T47D (cell line): ENCODE measurements around the gene ADAMTS10.

Experiments used
- DNase-seq, 2 experiments: peaks; one replicate each; pipeline versions ENCODE4 v3.0.0 to v3.0.0-alpha.2; 2011 to 2012; ENCODE audit warnings: low read depth in 1 of 2, low spot score in 1 of 2
- JUND ChIP-seq: IDR thresholded peaks from 2 replicates; pipeline ENCODE4 v1.6.1; 2012; ENCODE audit warnings: low read depth
- in situ Hi-C: cut with HindIII; loops from 2 replicates; pipeline ENCODE4 v1.10.0; 2016; ENCODE audit warnings: low sequenced_read_pairs, low pct_unique_long_range_greater_than_20kb

The ADAMTS10 gene

DNA sequence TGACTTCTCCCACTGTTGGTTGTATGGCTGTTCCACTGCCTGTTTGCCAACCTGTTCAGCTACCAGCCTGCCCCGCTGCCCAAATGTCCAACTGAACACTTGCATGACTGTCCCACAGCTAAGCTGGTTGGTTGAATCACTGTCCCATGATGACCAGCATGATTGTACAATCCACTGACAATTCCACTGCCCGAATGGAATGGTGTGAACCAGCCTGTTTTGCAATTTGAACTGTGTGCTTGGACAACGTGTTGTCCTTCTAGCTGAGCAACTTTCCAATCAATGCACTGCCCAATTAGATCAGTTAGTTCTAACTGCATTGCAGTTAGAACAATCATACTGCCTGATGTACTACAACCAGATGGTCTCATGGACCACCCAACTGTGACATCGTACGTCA lies 8.7 kb downstream of the ADAMTS10 start:
- in situ Hi-C loops, result no loop called here
- TF ChIP-seq JUND, result no peak
- peak in 1 of 2 experiments; percentile 56 for DNase-seq

DNA sequence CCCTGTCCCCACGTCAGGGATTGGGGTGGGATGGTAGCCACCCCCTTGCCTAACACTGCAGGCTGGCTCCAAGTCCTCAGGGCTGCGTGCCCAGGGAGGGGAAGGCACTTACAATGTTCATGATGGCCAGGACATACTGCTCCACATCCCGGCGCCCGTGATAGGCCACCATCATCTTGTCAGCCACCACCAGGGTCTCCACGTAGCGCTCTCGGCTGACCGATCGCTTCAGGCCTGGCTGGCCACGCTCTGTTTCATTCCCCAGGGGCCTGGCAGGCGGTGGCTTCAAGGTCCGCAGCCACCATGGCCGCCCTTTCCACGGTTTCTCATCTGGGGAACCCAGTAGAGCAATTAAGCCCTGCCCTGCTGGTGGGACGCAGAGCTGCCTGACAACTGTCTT lies 9.7 kb downstream of the ADAMTS10 start:
- no peak for TF ChIP-seq JUND
- in situ Hi-C loops, result no loop called here
- no peak for DNase-seq

DNA sequence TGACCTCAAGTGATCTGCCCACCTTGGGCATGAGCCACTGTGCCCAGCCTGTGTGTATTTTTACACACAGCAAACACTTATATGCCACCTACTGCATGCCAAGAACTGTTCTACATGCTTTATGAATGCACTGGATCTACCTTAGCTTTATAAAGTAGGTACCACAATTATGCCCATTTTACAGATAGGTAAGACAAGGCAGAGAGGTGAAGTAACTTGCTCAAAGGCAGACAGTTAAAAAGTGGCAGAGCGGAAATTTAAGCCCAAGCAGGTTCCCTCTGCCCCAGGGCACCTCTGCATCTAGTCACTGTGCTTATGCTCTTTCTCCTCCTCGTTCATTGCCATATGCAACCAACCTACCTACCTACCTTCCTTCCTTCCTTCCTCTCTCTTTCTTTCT lies 10.5 kb downstream of the ADAMTS10 start:
- TF ChIP-seq JUND, result no peak
- in situ Hi-C loops, result no loop called here
- no peak for DNase-seq

DNA sequence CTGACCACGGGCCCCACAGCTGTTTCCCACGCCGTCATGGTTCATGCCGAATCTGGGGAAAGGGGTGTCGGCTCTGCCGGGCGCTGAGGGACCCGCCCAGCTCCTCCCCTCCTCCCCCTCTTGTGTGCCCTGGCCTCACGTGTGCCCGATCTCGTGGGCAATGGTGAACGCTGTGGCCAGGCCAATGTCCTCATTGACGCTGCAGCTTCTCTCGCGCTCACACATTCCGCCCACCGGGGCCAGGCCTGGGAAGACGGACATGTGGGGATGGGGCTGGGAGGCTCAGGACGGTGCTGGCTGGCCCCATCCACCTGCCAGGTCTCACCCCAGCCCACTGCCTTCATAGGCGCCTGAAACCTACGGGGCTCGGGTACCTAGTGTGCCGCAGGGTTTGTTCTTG lies 14.3 kb downstream of the ADAMTS10 start:
- TF ChIP-seq JUND, result no peak
- no peak for DNase-seq
- in situ Hi-C loops, result no loop called here

DNA sequence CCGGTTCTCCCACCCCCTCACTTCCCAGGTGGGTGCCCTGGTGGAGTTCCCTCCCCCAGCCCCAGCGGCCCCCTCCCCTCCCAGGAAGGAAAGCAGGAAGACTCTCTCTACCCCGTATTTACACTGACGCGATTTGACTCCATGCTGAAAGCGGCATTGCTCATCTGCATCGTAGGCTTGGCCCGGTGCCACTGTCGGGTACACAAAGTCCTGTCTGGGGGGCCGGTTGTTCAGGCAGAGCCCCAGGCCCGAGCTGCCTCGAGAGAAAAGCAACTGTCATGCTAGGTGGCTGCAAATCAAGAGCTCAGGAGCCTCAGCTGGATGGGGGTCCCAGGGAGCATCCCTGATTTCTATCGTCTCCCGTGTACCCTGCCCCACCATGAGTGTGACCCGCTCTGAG lies 14.9 kb downstream of the ADAMTS10 start:
- in situ Hi-C loops, result no loop called here
- no peak for DNase-seq
- TF ChIP-seq JUND, result no peak

DNA sequence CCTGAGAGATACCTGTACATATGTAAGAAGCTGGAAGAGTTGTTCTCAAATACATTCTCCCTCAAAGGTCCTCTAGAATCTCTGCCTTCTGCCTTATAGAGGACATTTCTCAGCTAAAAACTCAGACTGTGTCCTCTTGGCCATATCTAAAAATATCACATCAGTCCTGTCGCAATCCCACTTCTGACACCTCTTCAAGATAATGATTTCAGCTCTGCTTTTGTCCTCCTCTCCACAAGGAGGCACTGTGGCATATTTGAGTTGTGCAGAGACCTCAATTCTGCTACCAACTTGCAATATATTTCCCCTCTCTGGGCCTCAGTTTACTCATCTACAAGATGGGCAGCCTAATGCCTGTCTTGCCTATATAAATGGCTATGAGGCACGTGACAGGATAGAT lies 16.6 kb downstream of the ADAMTS10 start:
- TF ChIP-seq JUND, result no peak
- in situ Hi-C loops, result no loop called here

DNA sequence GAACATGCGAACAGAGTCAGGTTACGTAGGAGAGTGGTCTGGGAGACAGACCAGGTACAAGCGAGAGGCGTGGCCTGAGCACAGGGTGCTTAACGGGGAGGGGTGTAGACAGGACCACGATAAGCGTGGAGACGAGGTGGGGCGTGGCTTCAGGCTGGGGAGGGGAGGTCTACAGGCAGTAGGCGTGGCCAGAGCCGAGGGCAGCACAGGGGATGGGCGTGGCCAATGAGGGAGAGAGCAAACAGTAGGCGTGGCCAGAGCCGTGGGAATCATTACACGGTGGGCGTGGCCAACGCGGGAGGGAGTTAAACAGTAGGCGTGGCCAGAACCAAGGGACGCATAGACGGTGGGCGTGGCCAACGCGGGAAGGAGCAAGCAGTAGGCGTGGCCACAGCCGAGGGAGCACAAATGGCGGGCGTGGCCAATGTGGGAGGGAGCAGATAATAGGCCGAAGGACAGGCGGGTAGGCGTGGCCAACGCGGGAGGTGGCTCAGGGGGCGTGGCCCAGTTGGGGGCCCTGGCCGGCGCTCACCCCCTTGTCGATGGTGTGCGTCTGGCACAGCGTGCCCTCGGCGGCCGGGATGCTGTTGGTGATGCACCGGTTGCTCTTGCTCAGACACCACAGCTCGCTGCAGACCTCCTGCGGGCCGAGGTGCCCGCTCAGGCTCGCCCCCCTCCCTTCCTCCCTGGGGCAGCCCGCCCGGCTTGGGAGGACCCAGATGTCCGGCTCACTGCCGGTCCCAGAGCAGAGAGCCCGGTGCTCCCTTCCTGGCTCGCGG lies 18.1 kb downstream of the ADAMTS10 start:
- in situ Hi-C loops, result no loop called here
- DNase-seq, result peak in 1 of 2 experiments; percentile 95

More for the DNA sequence above, 16.6 kb downstream of the ADAMTS10 start:
- no peak for DNase-seq

DNA sequence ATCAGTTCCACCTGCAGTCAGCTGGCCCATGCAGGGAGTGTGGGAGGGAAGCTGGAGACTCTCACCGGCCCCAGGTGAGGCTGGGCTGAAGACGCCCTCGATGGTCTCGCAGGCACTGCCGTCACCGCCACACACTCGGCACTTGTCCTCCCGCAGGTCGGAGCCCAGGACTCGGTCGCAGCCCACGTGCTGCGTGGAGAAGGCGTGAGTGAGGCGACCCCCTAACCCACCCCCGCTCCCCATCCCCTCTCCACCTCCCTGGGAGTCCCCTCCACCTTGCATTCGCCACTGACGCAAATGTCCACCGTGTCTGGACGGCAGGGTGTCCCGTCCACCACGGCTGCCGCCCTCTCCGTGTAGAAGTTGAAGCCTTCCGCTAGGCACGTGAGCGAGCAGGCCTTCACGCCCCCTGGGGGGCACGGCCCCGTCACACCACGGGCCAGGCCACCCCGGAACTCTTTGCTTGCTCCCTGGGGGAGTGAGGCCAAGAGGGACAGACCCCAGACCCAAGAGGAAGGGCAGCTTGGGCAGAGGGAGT lies 21.3 kb downstream of the ADAMTS10 start:
- in situ Hi-C loops, result no loop called here
- no peak for DNase-seq
- no peak for TF ChIP-seq JUND

More for the DNA sequence above, 18.1 kb downstream of the ADAMTS10 start:
- TF ChIP-seq JUND, result no peak

DNA sequence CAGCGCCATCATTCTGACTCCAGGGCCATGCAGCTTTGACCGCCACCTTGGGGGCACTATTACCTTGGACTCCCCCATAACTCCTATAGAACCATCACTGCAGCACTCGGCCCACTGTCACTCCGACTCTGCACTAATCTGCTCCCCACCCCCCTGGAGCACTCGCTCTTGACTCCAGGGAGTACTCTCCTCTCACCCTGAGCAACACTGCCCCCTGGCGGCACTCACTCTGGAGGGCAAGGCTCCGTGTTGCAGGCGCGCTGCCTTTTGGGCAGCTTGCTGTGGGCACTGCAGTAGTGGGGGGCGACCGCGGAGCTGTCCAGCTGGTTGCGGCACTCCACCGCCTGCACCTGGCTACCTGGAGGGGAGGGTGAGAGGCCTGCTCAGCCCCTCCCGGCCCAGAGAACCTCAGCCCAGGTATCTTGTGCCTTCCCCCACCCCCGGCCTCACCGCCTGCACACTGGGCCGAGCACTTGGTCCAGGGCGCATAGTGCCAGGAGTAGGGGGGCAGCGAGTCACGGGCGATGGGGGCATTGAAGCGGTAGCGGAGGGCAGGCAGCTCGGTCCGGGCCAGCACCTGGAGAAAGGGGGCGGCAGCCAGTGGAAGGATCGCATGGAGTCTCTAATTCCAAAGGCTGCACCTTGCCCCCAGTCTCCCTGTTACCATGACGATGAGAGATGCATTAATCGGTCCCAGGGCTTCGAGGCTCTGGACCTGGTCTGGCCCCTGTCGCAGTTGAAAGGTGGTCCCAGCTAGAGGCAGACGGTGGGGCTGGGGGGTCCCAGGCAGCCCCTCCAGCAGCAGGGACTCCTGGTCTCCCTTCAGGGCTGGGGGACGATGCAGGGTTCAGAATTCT lies 24.4 kb downstream of the ADAMTS10 start:
- in situ Hi-C loops, result no loop called here
- peak; percentile 74 for DNase-seq
- no peak for TF ChIP-seq JUND

DNA sequence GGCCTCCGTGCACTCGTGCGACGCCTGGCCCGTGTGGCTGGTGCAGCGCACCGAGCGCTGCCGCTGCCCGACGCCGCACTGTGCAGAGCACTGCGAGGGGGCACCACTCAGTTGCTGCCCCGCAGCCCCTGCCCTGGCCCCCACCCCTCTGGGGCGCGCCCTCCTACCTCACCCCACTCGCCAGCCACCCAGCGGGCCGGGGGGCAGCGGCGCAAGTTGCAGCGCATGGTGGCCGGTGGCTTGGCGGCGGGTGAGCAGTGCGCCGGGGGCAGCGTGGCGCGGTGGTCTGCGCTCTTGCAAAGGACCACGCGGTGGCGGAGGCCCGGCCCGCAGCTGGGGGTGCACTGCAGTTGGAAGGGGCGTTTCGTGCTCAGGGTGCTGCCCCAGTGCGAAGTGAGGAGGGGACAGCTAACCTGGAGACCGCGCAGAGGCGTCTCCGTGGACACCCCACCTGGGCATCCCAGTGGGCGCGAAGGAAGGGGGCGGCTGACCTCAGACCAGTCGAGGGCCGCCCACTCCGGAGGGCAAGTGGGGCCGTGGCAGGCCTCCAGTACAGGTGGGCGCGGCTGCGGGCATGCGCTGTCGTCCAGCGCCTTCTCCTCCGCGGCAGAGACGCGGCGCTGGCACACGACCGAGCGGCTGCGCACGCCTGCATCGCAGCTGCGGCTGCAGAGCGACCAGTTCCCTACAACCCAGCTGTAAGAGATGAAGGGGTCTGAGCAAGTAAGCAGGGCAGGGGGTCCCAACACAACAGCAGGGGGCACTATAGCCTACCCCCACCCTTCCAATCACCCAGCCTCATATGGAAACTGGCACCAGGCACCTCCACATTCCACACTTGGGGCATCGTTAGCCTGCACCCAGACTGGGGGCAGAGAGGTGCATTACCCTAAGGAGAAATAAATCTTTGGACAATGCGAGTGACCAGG lies 25.3 kb downstream of the ADAMTS10 start:
- in situ Hi-C loops, result no loop called here
- TF ChIP-seq JUND, result no peak
- DNase-seq, result no peak

DNA sequence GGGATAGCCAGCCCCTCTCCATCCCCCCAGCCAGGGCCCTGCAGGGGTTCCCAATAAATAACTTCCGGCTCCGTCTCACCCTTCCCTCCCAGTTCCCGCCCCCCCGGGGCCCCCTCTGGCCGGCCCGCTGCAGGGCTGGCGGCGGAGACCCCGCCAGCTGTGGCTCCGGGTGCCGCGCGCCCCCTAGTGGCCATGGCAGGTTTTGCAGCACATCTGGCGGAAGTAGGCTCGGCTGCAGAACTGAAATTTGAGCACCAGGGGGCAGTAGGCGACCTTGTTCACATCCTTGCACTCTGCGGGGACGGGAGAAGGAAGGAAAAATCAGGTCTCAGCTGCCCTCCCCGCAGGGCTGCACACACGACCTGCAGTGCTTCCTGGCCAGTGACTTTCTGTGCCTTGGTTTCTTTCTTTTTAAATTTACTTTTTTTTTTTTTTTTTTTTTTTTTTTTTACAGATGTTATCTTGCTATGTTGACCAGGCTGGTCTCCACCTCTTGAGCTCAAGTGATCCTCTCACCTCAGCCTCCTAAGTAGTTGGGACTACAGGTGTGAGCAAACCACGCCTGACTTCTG lies 29.7 kb downstream of the ADAMTS10 start:
- TF ChIP-seq JUND, result no peak
- in situ Hi-C loops, result no loop called here
- peak; percentile 43 to 77 for DNase-seq

DNA sequence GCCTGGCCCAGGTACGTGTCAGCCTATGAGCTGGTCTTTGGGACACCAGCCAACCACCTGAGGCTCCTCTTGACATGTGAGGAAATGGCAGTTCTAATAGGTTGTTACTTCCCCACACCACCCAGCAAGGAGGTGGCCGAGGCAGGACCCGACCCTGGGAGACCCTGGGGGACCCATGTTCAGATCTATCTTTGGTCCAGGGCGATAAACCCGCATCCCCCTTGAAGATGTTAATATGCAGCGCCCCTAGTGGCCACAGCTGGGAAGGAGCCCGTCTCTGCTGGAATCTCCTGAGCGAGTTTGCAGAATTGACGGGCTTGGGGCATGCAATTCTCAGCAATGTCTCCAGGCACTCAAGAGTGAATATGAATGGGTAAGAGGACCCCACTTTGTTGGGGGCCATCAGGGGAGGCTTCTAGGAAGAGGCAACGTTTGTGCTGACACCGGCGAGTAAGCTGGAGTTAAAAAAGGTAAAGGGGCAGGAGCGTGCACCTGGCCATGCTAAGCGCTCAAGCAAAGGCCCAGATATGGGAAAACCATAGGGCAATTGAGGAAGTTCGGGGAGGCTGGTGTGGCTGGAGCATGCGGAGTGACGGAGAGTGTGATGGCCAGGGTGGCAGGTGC lies 31.8 kb downstream of the ADAMTS10 start:
- in situ Hi-C loops, result no loop called here
- TF ChIP-seq JUND, result no peak
- peak; percentile 62 for DNase-seq
